Mesothelial cell of epicardium (in vitro differentiated cells): Measurements from ENCODE around the gene TYMP. TPM values are rescaled to one million over a fixed set of nuclear protein-coding genes. Genes with fewer than 3 reads are reported as not detected.
A peak's percentile ranks its signal among the peaks of the same experiment; 100 is the strongest.

Source experiments
- DNase-seq, 2 experiments: peaks; one replicate each; pipeline ENCODE4 v3.0.0; 2021; ENCODE audit warnings: low spot score in 2 of 2; ENCODE audit not compliant: unreplicated experiment in 2 of 2
- H3K27ac Mint-ChIP-seq: 2 replicates; pipeline ENCODE4 v1.8.0; 2021; ENCODE audit warnings: mixed read lengths
- H3K27me3 Mint-ChIP-seq: 2 replicates; pipeline ENCODE4 v1.8.0; 2021; ENCODE audit warnings: low read depth, mixed read lengths
- H3K36me3 Mint-ChIP-seq: 2 replicates; pipeline ENCODE4 v1.8.0; 2021; ENCODE audit warnings: mixed read lengths
- H3K4me1 Mint-ChIP-seq: 2 replicates; pipeline ENCODE4 v1.8.0; 2021; ENCODE audit warnings: mixed read lengths
- H3K4me3 Mint-ChIP-seq: 2 replicates; pipeline ENCODE4 v1.8.0; 2021; ENCODE audit warnings: mild to moderate bottlenecking, moderate library complexity, mixed read lengths
- H3K9me3 Mint-ChIP-seq: 2 replicates; pipeline ENCODE4 v1.8.0; 2021; ENCODE audit warnings: mixed read lengths
- CTCF ChIP-seq: fragments of 200-600 bp; sonication (generic); IDR thresholded peaks from one replicate; pipeline ENCODE4 v1.5.0; 2021; ENCODE audit warnings: antibody characterized with exemption; ENCODE audit not compliant: unreplicated experiment
- total RNA-seq: library from RNA; stranded (reverse); gene quantifications from 3 replicates; pipeline ENCODE4 v1.2.1, GENCODE V29; 2021

Gene TYMP
- total RNA-seq, result 9.3 to 10.3 TPM (median 9.9 TPM) in 3 replicates

- no peak within 1 kb of the TSS for H3K27ac Mint-ChIP-seq
- peaks cover 38% of the 10 kb centered on the region for H3K27me3 Mint-ChIP-seq
- H3K9me3 Mint-ChIP-seq, result no peaks in the 10 kb centered on the region
- peak within 1 kb of the TSS; percentile 65 for H3K4me3 Mint-ChIP-seq
- no peaks in the 10 kb centered on the region for H3K36me3 Mint-ChIP-seq
- peak in 1 of 2 experiments; percentile 27 for DNase-seq
- no peak for TF ChIP-seq CTCF
- H3K4me1 Mint-ChIP-seq, result peaks cover 31% of the 10 kb centered on the region
These were observed at the start of gene TYMP for GRCh38 chr22:50529897-50530579. TYMP (minus strand) TSS chr22:50530012; CDS start chr22:50529709, 303 bp downstream.

- no peaks in the 10 kb centered on the region for H3K36me3 Mint-ChIP-seq
- no peak overlapping the region for H3K27ac Mint-ChIP-seq
- no peaks in the 10 kb centered on the region for H3K9me3 Mint-ChIP-seq
- peaks cover 7% of the 10 kb centered on the region for H3K4me1 Mint-ChIP-seq
- no peaks in the 10 kb centered on the region for H3K27me3 Mint-ChIP-seq
- no peak overlapping the region for H3K4me3 Mint-ChIP-seq
- DNase-seq, result no peak
- TF ChIP-seq CTCF, result no peak
These were observed 49.0 kb upstream of the TYMP start for GRCh38 chr22:50578776-50579310.

- Mint-ChIP-seq H3K36me3 (no peaks in the 10 kb centered on the region), H3K27ac (no peak within 1 kb of the TSS), H3K4me1 (peaks cover under 1% of the 10 kb centered on the region), H3K27me3 (no peaks in the 10 kb centered on the region), H3K9me3 (no peaks in the 10 kb centered on the region), H3K4me3 (no peak within 1 kb of the TSS)
- TF ChIP-seq CTCF, result no peak
- DNase-seq, result no peak
These were observed 48.4 kb upstream of the TYMP start, which contains the start of gene CPT1B for GRCh38 chr22:50577987-50578775. CPT1B (minus strand) TSS chr22:50578427; CDS start chr22:50577915, 512 bp downstream.

GRCh38 chr22:50577697-50577986, 47.8 kb upstream of the TYMP start:
- no peak for TF ChIP-seq CTCF
- Mint-ChIP-seq H3K36me3 (peaks cover 2% of the 10 kb centered on the region), H3K27me3 (no peaks in the 10 kb centered on the region), H3K4me3 (no peak overlapping the region), H3K4me1 (no peaks in the 10 kb centered on the region), H3K27ac (no peak overlapping the region), H3K9me3 (no peaks in the 10 kb centered on the region)
- DNase-seq, result no peak

GRCh38 chr22:50576806-50577696, 47.2 kb upstream of the TYMP start:
- Mint-ChIP-seq H3K27ac (no peak overlapping the region), H3K36me3 (peaks cover 3% of the 10 kb centered on the region), H3K9me3 (no peaks in the 10 kb centered on the region), H3K27me3 (no peaks in the 10 kb centered on the region), H3K4me1 (no peaks in the 10 kb centered on the region), H3K4me3 (no peak overlapping the region)
- TF ChIP-seq CTCF, result no peak
- DNase-seq, result no peak
